GM12892 (cell line): ENCODE results near the gene NAGPA.
"Not testable (repeated sequence)": the region's sequence is repeated elsewhere in the genome, so short reads cannot be mapped to it uniquely, and the experiment has no call there.

Experiments used
- DNase-seq: peaks from one replicate; pipeline ENCODE4 v3.0.0; 2011; ENCODE audit not compliant: insufficient read length
- FAIRE-seq: peaks from 2 replicates; lab custom pipeline; 2011; peaks lifted over from hg19 to GRCh38; lab: Jason Lieb, UNC
- POLR2A ChIP-seq: IDR thresholded peaks from 2 replicates; pipeline ENCODE4 v1.6.1; 2011; ENCODE audit warnings: low read depth, low read length, control low read depth
- POLR2AphosphoS5 ChIP-seq: IDR thresholded peaks from 2 replicates; pipeline ENCODE4 v1.6.1; 2011; ENCODE audit warnings: low read depth, low read length, control low read depth
- TAF1 ChIP-seq: IDR thresholded peaks from 2 replicates; pipeline ENCODE4 v1.6.1; 2011; ENCODE audit warnings: low read depth, mild to moderate bottlenecking, control low read depth, low read length, borderline replicate concordance

Gene NAGPA

DNA sequence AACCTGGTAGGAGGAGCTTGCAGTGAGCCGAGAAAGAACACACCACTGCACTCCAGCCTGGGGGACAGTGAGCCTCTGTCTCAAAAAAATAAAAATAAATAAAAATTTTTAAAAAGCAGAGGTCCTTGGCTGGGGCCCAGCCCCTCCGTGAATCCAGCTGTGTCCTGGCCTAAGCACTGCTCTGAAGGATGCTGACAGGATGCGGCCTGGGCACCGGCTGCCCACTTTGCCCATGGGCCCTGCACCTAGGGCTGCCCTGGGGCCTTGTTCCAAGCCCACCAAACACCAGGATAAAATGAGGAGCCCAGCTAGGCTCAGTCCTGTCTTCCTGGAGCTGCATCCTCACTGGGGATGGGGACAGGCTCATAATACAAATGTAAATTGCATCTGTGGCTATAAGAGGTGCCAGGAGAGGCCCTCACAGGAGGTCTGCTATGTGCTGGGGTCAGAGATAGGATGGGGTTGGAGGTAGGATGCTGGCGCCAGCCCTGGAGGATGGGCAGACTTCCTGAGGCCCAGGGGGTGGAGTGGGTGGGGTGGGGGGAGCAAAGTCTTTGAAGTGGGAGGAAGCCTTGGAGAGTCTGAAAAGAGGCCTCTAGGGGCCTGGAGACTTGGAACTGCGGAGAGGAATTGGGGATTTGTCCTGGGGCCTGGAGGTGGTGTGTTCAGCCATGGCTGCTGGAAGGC is 25.8 kb upstream of the NAGPA start:
- no peak for FAIRE-seq
- TF ChIP-seq TAF1 (no peak), POLR2A (no peak), POLR2AphosphoS5 (no peak)
- DNase-seq = no peak

- DNase-seq = no peak
Measured at GRCh38 chr16:5058476-5058875, 24.7 kb upstream of the NAGPA start.

DNA sequence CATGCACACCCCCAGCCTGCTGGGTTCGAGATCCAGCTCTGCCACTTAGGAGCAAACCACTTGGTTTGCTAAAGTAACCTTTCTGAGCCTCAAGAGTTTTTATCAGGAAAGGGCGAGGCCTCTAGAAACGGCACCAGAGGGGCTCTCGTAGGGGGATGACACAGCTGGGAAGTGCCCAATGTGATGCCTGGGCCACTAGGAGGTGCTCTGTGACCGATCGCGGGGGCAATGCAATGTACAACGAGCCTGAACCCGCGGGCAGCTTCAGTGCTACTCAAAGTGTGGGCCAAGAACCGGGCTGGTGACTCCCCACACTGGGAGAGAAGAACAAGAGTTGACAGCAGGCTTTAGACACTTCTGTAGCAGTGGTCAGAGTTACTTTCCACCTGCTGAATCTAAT is 22.6 kb upstream of the NAGPA start:
- DNase-seq (peak; percentile 59), FAIRE-seq (peak; percentile 64)
- no peak for TF ChIP-seq TAF1
- no peak for TF ChIP-seq POLR2A
- TF ChIP-seq POLR2AphosphoS5 = no peak

More at GRCh38 chr16:5058476-5058875, 24.7 kb upstream of the NAGPA start:
- TF ChIP-seq POLR2A = no peak
- no peak for TF ChIP-seq TAF1
- TF ChIP-seq POLR2AphosphoS5 = no peak
- FAIRE-seq = no peak

- DNase-seq (no peak), FAIRE-seq (no peak)
- TF ChIP-seq POLR2A (no peak), POLR2AphosphoS5 (no peak), TAF1 (no peak)
Measured at GRCh38 chr16:5054876-5055865, 21.4 kb upstream of the NAGPA start.

DNA sequence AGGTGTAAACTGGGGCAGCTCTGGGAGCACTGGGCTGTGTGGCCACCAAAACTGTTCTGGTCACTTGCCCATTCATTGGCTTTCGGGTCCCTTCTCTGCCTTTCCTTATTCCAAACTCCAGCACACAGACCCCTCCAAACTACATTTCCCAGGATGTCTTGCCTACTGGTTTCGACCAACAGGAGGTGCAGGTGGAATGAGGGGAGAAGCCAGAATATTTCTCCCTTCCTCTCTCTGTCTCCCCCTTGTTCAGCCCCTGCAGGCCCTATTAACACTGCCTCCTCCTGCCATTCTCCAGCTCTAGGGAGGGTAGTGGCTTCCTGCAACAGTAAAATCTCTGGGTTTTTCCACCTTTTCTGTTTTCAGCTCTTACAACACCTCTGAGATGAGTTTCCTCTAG is 13.2 kb upstream of the NAGPA start:
- TF ChIP-seq POLR2A = no peak
- TF ChIP-seq TAF1 = no peak
- no peak for TF ChIP-seq POLR2AphosphoS5
- DNase-seq = no peak
- FAIRE-seq = no peak

DNA sequence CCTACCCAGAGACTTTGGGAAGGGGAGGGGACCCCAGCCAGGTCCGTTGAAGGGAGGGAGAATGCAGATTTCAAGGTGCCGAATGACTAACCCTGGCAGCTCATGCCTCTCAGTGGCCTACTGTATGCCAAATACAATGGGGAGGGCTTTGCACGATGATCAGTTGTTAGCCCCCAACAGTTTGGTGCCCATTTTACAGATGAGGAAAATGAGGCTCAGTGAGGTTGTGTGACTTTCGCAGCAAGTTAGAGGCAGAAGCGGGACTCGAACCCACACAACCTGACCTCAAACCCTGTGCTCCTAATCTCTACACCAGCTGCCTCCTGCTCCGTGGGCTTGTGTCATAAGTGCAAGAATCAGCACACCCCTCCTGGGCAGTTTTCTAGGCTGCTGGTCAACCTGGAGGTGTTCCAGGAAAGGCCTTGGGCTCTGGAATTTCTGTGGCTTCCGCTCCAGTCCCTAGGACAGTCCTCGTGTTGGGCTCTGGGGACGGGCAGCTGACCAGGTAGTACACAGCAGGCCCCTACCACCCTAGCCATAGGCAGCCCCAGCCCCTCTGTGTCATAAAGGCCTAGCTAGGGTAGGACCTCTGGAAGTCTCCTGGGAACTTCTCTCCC is 11.9 kb upstream of the NAGPA start:
- no peak for DNase-seq
- no peak for TF ChIP-seq TAF1
- TF ChIP-seq POLR2A = no peak
- TF ChIP-seq POLR2AphosphoS5 = no peak
- FAIRE-seq = no peak

GRCh38 chr16:5044581-5044980 is 10.8 kb upstream of the NAGPA start:
- FAIRE-seq, DNase-seq: not testable (repeated sequence)

DNA sequence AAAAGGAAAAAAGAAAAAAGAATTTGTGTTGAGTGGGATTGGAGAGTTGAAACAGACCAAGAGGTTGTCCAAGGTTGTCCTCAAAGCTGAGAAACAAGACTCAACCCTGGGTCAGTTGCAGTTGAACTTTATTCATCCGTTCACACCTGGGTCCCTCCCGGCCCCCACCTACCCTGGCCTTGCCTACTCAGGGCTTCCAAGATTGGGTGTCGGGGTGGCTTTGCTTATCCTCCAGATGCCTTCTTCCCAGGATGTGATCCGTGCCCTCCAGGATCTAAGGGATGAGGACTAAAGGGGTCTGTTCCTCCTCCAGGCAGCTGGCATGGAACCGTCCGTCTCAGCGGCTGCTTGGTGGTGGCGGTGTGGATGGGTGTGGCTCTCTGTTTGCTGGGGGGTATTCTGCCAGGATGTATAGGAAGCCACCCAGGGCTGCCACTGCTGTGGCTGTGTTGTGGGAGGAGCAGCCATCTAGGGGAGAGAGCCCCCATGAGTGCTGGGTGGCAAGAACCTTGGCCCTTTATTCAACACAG is 10.3 kb upstream of the NAGPA start:
- FAIRE-seq (no peak), DNase-seq (no peak)
- TF ChIP-seq POLR2A (no peak), POLR2AphosphoS5 (no peak), TAF1 (no peak)

- FAIRE-seq = no peak
- no peak for TF ChIP-seq TAF1
- TF ChIP-seq POLR2A = no peak
- DNase-seq = no peak
Measured at GRCh38 chr16:5042574-5043171, 8.9 kb upstream of the NAGPA start.

- FAIRE-seq (peak; percentile 53), DNase-seq (no peak)
- TF ChIP-seq TAF1 (no peak), POLR2AphosphoS5 (no peak), POLR2A (peak; percentile 23; the same call in 1 of the 2 replicates)
Measured at GRCh38 chr16:5041600-5042133, 7.9 kb upstream of the NAGPA start.
